K562 (cell line): Measurements from ENCODE around the gene EHD2. TPM values are rescaled to one million over a fixed set of nuclear protein-coding genes. Genes with fewer than 3 reads are reported as not detected.

ENCODE experiments used
- ELF1 ChIP-seq: fragments of 200-800 bp; sonication (Bioruptor generic); IDR thresholded peaks from 2 replicates; pipeline ENCODE4 v1.6.1; 2016; ENCODE audit warnings: missing genetic modification characterization, missing compliant biosample characterization
- ESRRA ChIP-seq: fragments of 450-650 bp; IDR thresholded peaks from 2 replicates; pipeline ENCODE4 v1.6.1; 2014; ENCODE audit warnings: low read depth, mild to moderate bottlenecking, moderate library complexity, borderline replicate concordance
- NFIX ChIP-seq: fragments of 250-450 bp; sonication (Bioruptor Pico); IDR thresholded peaks from 2 replicates; pipeline ENCODE4 v1.4.0; 2020; ENCODE audit warnings: low read depth, mild to moderate bottlenecking, moderate library complexity
- NR2F6 ChIP-seq: fragments of 450-650 bp; formaldehyde crosslinking; IDR thresholded peaks from 2 replicates; pipeline ENCODE4 v1.4.0; 2020; ENCODE audit warnings: mild to moderate bottlenecking
- NRF1 ChIP-seq, 2 experiments: fragments of 450-650 bp; IDR thresholded peaks in 1 of 2; conservative IDR thresholded peaks in 1 of 2; 2 replicates each; pipeline ENCODE4 v1.6.1; 2014; ENCODE audit warnings: mild to moderate bottlenecking in 2 of 2
- PCBP1 ChIP-seq: fragments of 200-400 bp; formaldehyde crosslinking; IDR thresholded peaks from 2 replicates; pipeline ENCODE4 v1.6.1; 2018; ENCODE audit warnings: mild to moderate bottlenecking, low read depth, low read length; ENCODE audit not compliant: poor library complexity, severe bottlenecking
- RAD51 ChIP-seq: fragments of 450-650 bp; IDR thresholded peaks from 2 replicates; pipeline ENCODE4 v1.7.1; 2016; ENCODE audit warnings: low read depth, mild to moderate bottlenecking, borderline replicate concordance
- RBM34 ChIP-seq: fragments of 200-400 bp; formaldehyde crosslinking; IDR thresholded peaks from 2 replicates; pipeline ENCODE4 v1.6.1; 2018; ENCODE audit warnings: low read length, borderline replicate concordance; ENCODE audit not compliant: insufficient read depth
- RCOR1 ChIP-seq, 2 experiments: IDR thresholded peaks; 2 replicates each; pipeline ENCODE4 v1.6.1; 2012; ENCODE audit warnings: low read depth in 2 of 2, low read length in 2 of 2, borderline replicate concordance in 1 of 2, improper control_type of control experiment in 1 of 2
- ZNF24 ChIP-seq: fragments of 450-650 bp; IDR thresholded peaks from 2 replicates; pipeline ENCODE4 v1.6.1; 2016
- ZNF77 ChIP-seq: fragments of 250-450 bp; sonication (Bioruptor Pico); IDR thresholded peaks from 2 replicates; pipeline ENCODE4 v1.5.0; 2020
- polyA plus RNA-seq, 8 experiments: library from polyadenylated mRNA; depleted of rRNA in 4 of 8; stranded (reverse) in 5 of 8; unstranded in 3 of 8; fragments of >200 nt; fragmentation: Nextera tagmentation in 2 of 8; fragmentation: Illumina TruSeq in 1 of 8; extraction: Ambion mirVana in 2 of 8; extraction: Trizol in 1 of 8; gene quantifications; 2 replicates each; pipeline versions ENCODE4 v1.2.1 to v1.2.3, GENCODE V29; 2011 to 2014; ENCODE audit warnings: inconsistent platforms in 1 of 8, missing spikeins in 1 of 8
- total RNA-seq, 7 experiments: library from RNA; depleted of rRNA in 6 of 7; stranded (reverse); fragments of >200 nt in 6 of 7; fragmentation: Illumina TruSeq in 2 of 7; extraction: Trizol in 2 of 7; gene quantifications; 2 replicates each; pipeline versions ENCODE4 v1.2.1 to v1.2.3, GENCODE V29; 2011 to 2021; ENCODE audit warnings: low replicate concordance in 1 of 7
- TF ChIP-seq, protein P1 (sequence below): fragments of 450-650 bp; IDR thresholded peaks from 2 replicates; pipeline ENCODE4 v1.6.1; 2016
- TF ChIP-seq, protein P2 (sequence below): fragments of 450-650 bp; formaldehyde crosslinking; conservative IDR thresholded peaks from 2 replicates; pipeline ENCODE4 v1.4.0; 2022; ENCODE audit warnings: mild to moderate bottlenecking, missing genetic modification characterization
- TF ChIP-seq, protein P3 (sequence below): IDR thresholded peaks from 2 replicates; pipeline ENCODE4 v1.6.1; 2014; ENCODE audit warnings: antibody characterized with exemption
- TF ChIP-seq, protein P4 (sequence below): fragments of 450-650 bp; IDR thresholded peaks from 2 replicates; pipeline ENCODE4 v1.7.0; 2016; ENCODE audit warnings: borderline replicate concordance
- TF ChIP-seq, protein P5 (sequence below), 2 experiments: fragments of 450-650 bp in 1 of 2; sonication (generic) in 1 of 2; formaldehyde crosslinking; conservative IDR thresholded peaks; 2 replicates each; pipeline versions ENCODE4 v1.4.0 to v1.8.1; 2020 to 2022; ENCODE audit warnings: mild to moderate bottlenecking in 1 of 2, missing genetic modification reagents in 1 of 2
- TF ChIP-seq, protein P6 (sequence below), 2 experiments: IDR thresholded peaks; 2 replicates each; pipeline ENCODE4 v1.6.1; 2012; ENCODE audit warnings: improper control_type of control experiment in 2 of 2, low read depth in 2 of 2, low read length in 2 of 2, borderline replicate concordance in 1 of 2

Gene EHD2
- total and polyA plus RNA-seq, 9 of the 15 experiments (the other 6 are each of a cell fraction or from before 2014, with no cell fraction given), result 1.7 to 32.2 (median 3.0) TPM

DNA sequence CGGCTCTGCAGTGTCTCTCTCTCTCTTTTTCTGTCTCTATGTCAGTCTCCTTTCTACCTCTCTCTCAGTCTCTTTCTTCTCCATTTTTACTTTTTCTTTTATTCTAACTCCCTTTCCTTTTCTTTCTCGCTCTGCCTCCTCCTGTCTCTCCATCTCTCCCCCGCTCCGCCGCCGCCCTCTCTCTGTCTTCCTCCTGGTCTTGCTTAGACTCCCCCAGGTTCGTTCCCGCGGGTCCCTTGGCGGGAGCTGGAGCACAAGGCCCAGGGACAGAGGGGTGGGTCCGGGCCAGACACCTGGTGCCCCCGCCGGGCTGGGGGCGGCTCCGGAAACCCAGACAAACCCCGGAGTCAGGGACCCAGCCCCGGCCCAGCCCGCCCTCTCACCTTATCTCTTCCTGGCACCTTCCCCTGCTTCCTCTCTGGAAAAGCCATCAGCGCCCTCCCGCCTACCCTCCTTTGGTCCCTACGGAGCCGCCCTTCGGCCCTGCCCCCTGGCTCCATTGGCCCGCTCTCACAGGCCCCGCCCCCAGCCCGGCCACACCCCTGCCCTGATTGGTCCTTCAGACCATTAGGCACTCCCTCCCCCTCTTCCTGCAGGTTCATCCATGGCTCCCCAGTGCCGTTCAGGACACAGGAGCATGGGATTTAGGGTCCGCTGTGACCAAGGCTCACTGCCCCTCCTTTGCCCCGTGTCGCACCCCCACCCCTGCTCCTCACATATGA is 16.7 kb downstream of the EHD2 start (continued):
- TF ChIP-seq, protein P1, sequence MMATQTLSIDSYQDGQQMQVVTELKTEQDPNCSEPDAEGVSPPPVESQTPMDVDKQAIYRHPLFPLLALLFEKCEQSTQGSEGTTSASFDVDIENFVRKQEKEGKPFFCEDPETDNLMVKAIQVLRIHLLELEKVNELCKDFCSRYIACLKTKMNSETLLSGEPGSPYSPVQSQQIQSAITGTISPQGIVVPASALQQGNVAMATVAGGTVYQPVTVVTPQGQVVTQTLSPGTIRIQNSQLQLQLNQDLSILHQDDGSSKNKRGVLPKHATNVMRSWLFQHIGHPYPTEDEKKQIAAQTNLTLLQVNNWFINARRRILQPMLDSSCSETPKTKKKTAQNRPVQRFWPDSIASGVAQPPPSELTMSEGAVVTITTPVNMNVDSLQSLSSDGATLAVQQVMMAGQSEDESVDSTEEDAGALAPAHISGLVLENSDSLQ, result no peak
- TF ChIP-seq RBM34, result no peak
- TF ChIP-seq NR2F6, result no peak
- peak in 1 of 2 experiments; percentile 90; a peak in 3 of 4 replicates for TF ChIP-seq RCOR1 (IDR thresholded peaks at IDR 0.05; ENCODE audit: borderline replicate concordance in 1 of 2, low read depth in 2 of 2, low read length in 2 of 2)
- TF ChIP-seq PCBP1, result peak; percentile 83
- TF ChIP-seq ZNF24, result no peak
- no peak for TF ChIP-seq NFIX (CRISPR knock-in tag)
- no peak for TF ChIP-seq ESRRA
- TF ChIP-seq, protein P2, sequence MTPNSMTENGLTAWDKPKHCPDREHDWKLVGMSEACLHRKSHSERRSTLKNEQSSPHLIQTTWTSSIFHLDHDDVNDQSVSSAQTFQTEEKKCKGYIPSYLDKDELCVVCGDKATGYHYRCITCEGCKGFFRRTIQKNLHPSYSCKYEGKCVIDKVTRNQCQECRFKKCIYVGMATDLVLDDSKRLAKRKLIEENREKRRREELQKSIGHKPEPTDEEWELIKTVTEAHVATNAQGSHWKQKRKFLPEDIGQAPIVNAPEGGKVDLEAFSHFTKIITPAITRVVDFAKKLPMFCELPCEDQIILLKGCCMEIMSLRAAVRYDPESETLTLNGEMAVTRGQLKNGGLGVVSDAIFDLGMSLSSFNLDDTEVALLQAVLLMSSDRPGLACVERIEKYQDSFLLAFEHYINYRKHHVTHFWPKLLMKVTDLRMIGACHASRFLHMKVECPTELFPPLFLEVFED (CRISPR knock-in tag), result no peak
- TF ChIP-seq ELF1 (tag), result no peak
- TF ChIP-seq RAD51, result no peak
- TF ChIP-seq, protein P3, sequence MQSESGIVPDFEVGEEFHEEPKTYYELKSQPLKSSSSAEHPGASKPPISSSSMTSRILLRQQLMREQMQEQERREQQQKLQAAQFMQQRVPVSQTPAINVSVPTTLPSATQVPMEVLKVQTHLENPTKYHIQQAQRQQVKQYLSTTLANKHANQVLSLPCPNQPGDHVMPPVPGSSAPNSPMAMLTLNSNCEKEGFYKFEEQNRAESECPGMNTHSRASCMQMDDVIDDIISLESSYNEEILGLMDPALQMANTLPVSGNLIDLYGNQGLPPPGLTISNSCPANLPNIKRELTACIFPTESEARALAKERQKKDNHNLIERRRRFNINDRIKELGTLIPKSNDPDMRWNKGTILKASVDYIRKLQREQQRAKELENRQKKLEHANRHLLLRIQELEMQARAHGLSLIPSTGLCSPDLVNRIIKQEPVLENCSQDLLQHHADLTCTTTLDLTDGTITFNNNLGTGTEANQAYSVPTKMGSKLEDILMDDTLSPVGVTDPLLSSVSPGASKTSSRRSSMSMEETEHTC, result no peak
- no peak for TF ChIP-seq NRF1 (conservative IDR thresholded peaks at IDR 0.05 in 1 of 2, IDR thresholded peaks at IDR 0.05 in 1 of 2)
- TF ChIP-seq, protein P4, sequence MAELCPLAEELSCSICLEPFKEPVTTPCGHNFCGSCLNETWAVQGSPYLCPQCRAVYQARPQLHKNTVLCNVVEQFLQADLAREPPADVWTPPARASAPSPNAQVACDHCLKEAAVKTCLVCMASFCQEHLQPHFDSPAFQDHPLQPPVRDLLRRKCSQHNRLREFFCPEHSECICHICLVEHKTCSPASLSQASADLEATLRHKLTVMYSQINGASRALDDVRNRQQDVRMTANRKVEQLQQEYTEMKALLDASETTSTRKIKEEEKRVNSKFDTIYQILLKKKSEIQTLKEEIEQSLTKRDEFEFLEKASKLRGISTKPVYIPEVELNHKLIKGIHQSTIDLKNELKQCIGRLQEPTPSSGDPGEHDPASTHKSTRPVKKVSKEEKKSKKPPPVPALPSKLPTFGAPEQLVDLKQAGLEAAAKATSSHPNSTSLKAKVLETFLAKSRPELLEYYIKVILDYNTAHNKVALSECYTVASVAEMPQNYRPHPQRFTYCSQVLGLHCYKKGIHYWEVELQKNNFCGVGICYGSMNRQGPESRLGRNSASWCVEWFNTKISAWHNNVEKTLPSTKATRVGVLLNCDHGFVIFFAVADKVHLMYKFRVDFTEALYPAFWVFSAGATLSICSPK, result 0 out of 2 replicates have a peak, but pooled peaks have one; percentile 74
- TF ChIP-seq, protein P5, sequence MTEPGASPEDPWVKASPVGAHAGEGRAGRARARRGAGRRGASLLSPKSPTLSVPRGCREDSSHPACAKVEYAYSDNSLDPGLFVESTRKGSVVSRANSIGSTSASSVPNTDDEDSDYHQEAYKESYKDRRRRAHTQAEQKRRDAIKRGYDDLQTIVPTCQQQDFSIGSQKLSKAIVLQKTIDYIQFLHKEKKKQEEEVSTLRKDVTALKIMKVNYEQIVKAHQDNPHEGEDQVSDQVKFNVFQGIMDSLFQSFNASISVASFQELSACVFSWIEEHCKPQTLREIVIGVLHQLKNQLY (CRISPR knock-in tag; conservative IDR thresholded peaks at IDR 0.05), result no peak
- no peak for TF ChIP-seq ZNF77
- TF ChIP-seq, protein P6, sequence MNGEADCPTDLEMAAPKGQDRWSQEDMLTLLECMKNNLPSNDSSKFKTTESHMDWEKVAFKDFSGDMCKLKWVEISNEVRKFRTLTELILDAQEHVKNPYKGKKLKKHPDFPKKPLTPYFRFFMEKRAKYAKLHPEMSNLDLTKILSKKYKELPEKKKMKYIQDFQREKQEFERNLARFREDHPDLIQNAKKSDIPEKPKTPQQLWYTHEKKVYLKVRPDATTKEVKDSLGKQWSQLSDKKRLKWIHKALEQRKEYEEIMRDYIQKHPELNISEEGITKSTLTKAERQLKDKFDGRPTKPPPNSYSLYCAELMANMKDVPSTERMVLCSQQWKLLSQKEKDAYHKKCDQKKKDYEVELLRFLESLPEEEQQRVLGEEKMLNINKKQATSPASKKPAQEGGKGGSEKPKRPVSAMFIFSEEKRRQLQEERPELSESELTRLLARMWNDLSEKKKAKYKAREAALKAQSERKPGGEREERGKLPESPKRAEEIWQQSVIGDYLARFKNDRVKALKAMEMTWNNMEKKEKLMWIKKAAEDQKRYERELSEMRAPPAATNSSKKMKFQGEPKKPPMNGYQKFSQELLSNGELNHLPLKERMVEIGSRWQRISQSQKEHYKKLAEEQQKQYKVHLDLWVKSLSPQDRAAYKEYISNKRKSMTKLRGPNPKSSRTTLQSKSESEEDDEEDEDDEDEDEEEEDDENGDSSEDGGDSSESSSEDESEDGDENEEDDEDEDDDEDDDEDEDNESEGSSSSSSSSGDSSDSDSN (IDR thresholded peaks at IDR 0.05; ENCODE audit: borderline replicate concordance in 1 of 2, low read depth in 2 of 2, low read length in 2 of 2), result no peak
